HG02798 (cell line): ENCODE measurements around the gene CDV3.
A peak's percentile ranks its signal among the peaks of the same experiment; 100 is the strongest.

Source experiments
- ATAC-seq: cut with Tn5 transposase; IDR thresholded peaks from one replicate; pipeline ENCODE4 v1.9.1; 2021; ENCODE audit warnings: mild to moderate bottlenecking; ENCODE audit not compliant: unreplicated experiment, poor library complexity

CDV3 gene

GRCh38 chr3:133563816-133564215, 9.7 kb upstream of the CDV3 start:
- ATAC-seq = no peak

GRCh38 chr3:133568294-133569014, 5.0 kb upstream of the CDV3 start:
- no peak for ATAC-seq

- no peak for ATAC-seq
Observed at GRCh38 chr3:133570139-133570936, 3.1 kb upstream of the CDV3 start.

GRCh38 chr3:133570937-133571320, 2.6 kb upstream of the CDV3 start:
- ATAC-seq = no peak

GRCh38 chr3:133572158-133573053, 1.1 kb upstream of the CDV3 start:
- peak; percentile 10 for ATAC-seq

GRCh38 chr3:133573054-133573628, 345 bp upstream of the CDV3 start:
- peak; percentile 84 for ATAC-seq

GRCh38 chr3:133574260-133574881, 885 bp downstream of the CDV3 start:
- ATAC-seq = peak; percentile 30

GRCh38 chr3:133575086-133575485, 1.6 kb downstream of the CDV3 start:
- ATAC-seq = no peak

GRCh38 chr3:133576169-133576568, 2.7 kb downstream of the CDV3 start:
- no peak for ATAC-seq

GRCh38 chr3:133578548-133579191, 5.2 kb downstream of the CDV3 start:
- ATAC-seq = no peak

- no peak for ATAC-seq
Observed at GRCh38 chr3:133583396-133583795, 9.9 kb downstream of the CDV3 start.

GRCh38 chr3:133588035-133588434, 14.5 kb downstream of the CDV3 start:
- ATAC-seq = no peak

- ATAC-seq = no peak
Observed at GRCh38 chr3:133588784-133589465, 15.4 kb downstream of the CDV3 start.

- ATAC-seq = no peak
Observed at GRCh38 chr3:133589503-133589902, 16.0 kb downstream of the CDV3 start.

- no peak for ATAC-seq
Observed at GRCh38 chr3:133591271-133591742, 17.8 kb downstream of the CDV3 start.

GRCh38 chr3:133592843-133593242, 19.4 kb downstream of the CDV3 start:
- peak; percentile 68 for ATAC-seq

- ATAC-seq = peak; percentile 18
Observed at GRCh38 chr3:133593243-133593642, 19.8 kb downstream of the CDV3 start.

GRCh38 chr3:133595341-133595740, 21.9 kb downstream of the CDV3 start:
- ATAC-seq = no peak

- ATAC-seq = no peak
Observed at GRCh38 chr3:133598405-133598804, 24.9 kb downstream of the CDV3 start.
